NCI-H128 (cell line): ENCODE measurements around the gene TTC19.
A peak's percentile ranks its signal among the peaks of the same experiment; 100 is the strongest.

ENCODE experiments used
- DNase-seq: peaks from one replicate; lab custom pipeline; 2025; ENCODE audit not compliant: unreplicated experiment; lab: John Stamatoyannopoulos, UW

The TTC19 gene

GRCh38 chr17:15999141-15999973, at the start of gene TTC19, which contains the start of gene ZSWIM7:
Gene TTC19 (plus strand): TSS chr17:15999824. CDS start chr17:15999849, 25 bp downstream.
Gene ZSWIM7 (minus strand): TSS chr17:15999704. CDS start chr17:15999594, 110 bp downstream.
- DNase-seq: peak; percentile 85

- no peak for DNase-seq
These were observed 48.1 kb upstream of the TTC19 start for GRCh38 chr17:15951368-15952047.

DNA sequence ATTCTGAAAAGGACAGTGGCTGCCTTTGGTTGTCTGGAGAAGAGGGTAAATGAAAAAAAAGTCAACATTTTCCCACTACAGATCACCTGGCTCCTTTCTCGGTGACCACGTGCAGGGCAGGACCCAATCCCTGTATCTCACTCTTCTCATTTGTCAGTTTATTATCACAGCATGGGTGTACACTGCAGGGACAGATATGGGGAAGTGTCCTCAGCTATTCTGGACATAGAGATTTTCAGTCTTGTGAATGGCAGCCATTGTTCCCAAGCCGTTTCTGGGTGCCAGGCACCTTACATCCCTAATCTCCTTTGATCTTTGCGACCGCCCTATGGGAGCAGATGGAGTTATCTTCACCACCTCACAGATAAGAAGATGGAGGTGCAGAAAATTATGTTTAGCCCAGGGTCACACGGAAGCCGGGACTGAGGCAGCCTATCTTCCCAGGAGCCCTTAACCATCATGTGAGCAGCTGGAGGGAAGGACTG, 47.5 kb upstream of the TTC19 start:
- DNase-seq: no peak

- DNase-seq: no peak
These were observed 46.5 kb upstream of the TTC19 start for GRCh38 chr17:15952916-15953790.

- DNase-seq: no peak
These were observed 45.4 kb upstream of the TTC19 start for GRCh38 chr17:15954222-15954621.

DNA sequence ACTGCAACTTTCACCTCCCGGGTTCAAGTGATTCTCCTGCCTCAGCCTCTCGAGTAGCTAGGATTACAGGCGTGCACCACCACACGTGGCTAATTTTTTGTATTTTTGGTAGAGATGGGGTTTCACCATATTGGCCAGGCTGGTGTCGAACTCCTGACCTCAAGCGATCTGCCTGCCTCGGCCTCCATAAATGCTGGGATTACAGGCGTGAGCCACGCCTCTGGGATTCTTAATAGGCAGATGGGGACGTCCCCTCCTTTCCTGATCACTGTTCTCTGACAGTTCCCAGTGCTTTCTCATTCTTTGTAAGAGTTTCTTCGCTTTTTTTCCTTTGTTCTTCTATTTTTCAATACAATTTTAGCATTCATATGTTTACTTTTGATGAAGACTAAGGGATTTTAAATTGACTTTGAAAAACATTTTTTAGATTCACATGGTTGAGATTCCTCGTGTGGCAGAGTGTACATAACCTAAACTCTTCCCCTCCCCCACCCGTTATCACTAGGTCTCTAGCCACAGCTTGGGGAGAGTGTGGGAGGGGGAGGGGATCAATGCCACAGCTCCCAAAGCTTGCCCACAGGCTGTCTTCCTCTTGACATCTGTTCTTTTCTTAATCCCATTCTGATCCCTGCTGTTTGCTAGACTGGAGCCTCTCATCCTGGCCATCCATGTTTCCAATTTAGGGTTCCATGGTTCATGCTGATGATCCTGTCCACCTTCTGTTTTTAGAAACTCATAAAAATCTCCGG, 43.7 kb upstream of the TTC19 start:
- no peak for DNase-seq

DNA sequence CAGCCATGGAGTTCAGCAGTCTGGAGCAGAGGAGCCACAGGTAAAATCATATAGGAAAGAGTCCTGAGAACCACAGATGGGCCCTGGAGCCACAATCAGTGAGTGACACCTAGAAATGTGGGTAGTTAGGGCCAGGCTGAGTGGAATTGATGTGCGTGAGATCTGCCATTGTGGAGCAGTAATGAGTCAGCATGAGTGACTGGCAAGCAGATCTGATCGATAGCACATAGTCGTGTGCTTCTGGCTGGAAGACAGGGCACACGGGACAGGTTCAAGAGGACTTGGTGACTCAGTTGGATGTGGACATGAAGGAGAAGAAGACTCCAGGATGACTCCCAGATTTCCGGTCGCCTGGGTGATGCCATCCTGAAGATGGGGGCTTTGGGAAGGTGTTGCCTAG, 42.4 kb upstream of the TTC19 start:
- no peak for DNase-seq

DNA sequence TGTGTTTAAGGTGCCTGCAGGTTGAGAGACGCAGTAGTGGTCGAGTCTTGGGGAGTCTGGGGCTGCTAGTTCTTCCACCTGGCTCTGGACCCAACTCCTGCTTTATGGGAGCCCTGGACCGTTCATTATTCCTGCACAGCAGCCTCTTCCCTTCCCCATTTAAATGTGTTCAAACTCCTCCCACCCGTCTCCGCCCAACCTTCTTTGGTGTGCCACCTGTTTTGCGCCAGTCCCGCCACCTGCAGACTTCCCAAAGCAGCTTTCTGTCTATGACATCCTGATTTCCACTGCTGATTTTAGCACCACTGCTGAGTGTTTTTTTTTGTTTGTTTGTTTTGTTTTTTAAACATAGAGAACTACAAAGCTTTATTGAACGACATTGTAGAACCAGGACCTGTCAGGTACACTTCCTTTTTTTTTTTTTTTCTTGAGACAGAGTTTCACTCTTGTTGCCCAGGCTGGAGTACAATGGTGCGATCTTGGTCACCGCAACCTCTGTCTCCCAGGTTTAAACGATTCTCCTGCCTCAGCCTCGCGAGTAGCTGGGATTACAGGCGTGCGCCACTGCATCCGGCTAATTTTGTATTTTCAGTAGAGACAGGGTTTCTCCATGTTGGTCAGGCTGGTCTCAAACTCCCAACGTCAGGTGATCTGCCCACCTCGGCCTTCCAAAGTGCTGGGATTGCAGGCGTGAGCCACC, 41.9 kb upstream of the TTC19 start:
- DNase-seq: no peak

- no peak for DNase-seq
These were observed 41.2 kb upstream of the TTC19 start for GRCh38 chr17:15958484-15958854.

- no peak for DNase-seq
These were observed 35.9 kb upstream of the TTC19 start for GRCh38 chr17:15963670-15964110.

GRCh38 chr17:15965528-15965927, 34.1 kb upstream of the TTC19 start:
- no peak for DNase-seq

- DNase-seq: peak; percentile 22
These were observed 33.3 kb upstream of the TTC19 start for GRCh38 chr17:15966183-15966878.

DNA sequence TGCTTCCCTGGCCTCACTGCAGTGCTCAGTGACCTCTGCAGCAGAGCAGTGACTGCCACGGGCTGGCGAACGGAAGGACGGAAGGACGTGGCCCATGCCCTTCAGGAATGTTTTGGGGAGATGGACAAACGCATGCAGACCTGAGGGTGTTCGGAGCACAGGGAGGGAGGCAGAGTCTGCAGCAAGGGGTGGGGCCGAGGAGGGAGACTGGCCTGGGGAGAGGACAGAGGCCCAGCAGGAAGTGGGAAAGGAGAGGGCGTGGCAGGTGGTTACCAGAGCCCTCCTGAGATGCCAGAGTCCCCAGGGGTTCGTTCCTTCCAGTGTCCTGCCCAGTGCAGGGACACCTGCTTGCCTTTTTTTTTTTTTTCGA, 32.8 kb upstream of the TTC19 start:
- no peak for DNase-seq

GRCh38 chr17:15967706-15968399, 31.8 kb upstream of the TTC19 start:
- DNase-seq: no peak

DNA sequence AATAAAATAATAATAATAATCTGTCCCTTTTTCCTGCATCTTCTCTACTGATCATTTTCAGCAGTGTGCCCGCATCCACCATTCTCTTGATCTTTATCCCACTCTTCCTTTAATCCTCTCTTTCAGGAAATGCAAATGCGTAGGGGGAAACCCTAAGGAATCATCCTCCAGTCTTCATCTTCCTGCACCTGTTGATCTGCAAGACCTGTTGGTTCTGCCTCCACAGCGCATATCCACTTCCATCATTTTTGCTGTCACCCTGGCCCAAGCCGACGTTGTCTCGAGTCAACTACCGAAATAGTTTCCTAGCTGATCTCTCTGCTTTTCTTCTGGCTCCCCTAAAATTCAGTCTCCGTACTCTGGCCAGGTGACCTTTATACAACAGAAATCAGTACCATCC, 30.2 kb upstream of the TTC19 start:
- no peak for DNase-seq

GRCh38 chr17:15970500-15970899, 29.1 kb upstream of the TTC19 start:
- no peak for DNase-seq

GRCh38 chr17:15971098-15971678, 28.4 kb upstream of the TTC19 start:
- no peak for DNase-seq

DNA sequence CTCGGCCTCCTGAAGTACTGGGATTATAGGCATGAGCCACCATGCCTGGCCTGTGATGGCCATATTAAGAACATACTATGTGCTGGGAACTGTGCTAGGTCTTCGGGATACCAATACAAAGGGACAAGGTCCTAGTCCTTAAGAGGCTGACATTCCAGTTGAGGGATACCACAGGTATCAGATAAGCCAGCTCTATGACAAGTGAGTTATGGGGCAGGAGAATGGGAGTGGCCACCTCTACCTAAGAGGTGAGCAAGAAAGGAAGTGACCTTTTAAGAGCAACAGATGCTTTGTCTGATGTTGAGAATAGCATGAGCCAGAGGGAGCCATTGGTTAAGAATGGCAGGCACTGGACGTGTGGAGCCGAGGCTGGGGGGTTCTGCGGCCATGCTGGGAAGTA, 27.7 kb upstream of the TTC19 start:
- no peak for DNase-seq
